ENCODE data around the gene SWAP70. TPM values are rescaled to one million over a fixed set of nuclear protein-coding genes. Genes with fewer than 3 reads are reported as not detected.

Gene SWAP70
- total and polyA plus RNA-seq, 9 of the 15 experiments (the other 6 are each of a cell fraction or from before 2014, with no cell fraction given): 1.7 to 4.9 (median 3.9) TPM

GRCh38 chr11:9758637-9759518 is 95.0 kb downstream of the SWAP70 start (continued):
- TF ChIP-seq FOXP4 (CRISPR knock-in tag; IDR thresholded peaks at IDR 0.05; ENCODE audit: borderline replicate concordance): no peak
- no peak for TF ChIP-seq TSHZ1 (CRISPR knock-in tag; IDR thresholded peaks at IDR 0.05)
- 0 out of 2 replicates have a peak, but pooled peaks have one; percentile 15 for TF ChIP-seq MITF (IDR thresholded peaks at IDR 0.05)
- TF ChIP-seq RFX7 (CRISPR knock-in tag; IDR thresholded peaks at IDR 0.05): no peak
- peak; percentile 49 for TF ChIP-seq CXXC5 (CRISPR knock-in tag; IDR thresholded peaks at IDR 0.05)
- peak in 1 of 2 experiments; percentile 26; a peak in 1 of 4 replicates for TF ChIP-seq SRF (CRISPR knock-in tag; IDR thresholded peaks at IDR 0.05)
- TF ChIP-seq ZNF121 (CRISPR knock-in tag; conservative IDR thresholded peaks at IDR 0.05): no peak; the same call in 1 of the 2 replicates
- TF ChIP-seq HOXB6 (CRISPR knock-in tag; IDR thresholded peaks at IDR 0.05; ENCODE audit: borderline replicate concordance): no peak
- TF ChIP-seq KLF1 (tag; IDR thresholded peaks at IDR 0.05): no peak
- no peak for TF ChIP-seq SMARCE1 (IDR thresholded peaks at IDR 0.05)
- TF ChIP-seq SIN3A (IDR thresholded peaks at IDR 0.05; ENCODE audit: borderline replicate concordance in 2 of 2, control insufficient read depth in 1 of 2, low read depth in 2 of 2, low read length in 2 of 2): no peak
- TF ChIP-seq TRIM24 (IDR thresholded peaks at IDR 0.05): no peak; a peak in 1 of 4 replicates
- TF ChIP-seq HLTF (IDR thresholded peaks at IDR 0.05): no peak
- no peak for TF ChIP-seq CEBPZ (IDR thresholded peaks at IDR 0.05; ENCODE audit: borderline replicate concordance, low read depth, low read length)
- TF ChIP-seq IRF2 (CRISPR knock-in tag; IDR thresholded peaks at IDR 0.05): no peak
- TF ChIP-seq ASH1L (IDR thresholded peaks at IDR 0.05; ENCODE audit: borderline replicate concordance, low read depth, partially characterized antibody): no peak

All from K562 (cell line).